ENCODE measurements around the gene PPP3CA.

DNA sequence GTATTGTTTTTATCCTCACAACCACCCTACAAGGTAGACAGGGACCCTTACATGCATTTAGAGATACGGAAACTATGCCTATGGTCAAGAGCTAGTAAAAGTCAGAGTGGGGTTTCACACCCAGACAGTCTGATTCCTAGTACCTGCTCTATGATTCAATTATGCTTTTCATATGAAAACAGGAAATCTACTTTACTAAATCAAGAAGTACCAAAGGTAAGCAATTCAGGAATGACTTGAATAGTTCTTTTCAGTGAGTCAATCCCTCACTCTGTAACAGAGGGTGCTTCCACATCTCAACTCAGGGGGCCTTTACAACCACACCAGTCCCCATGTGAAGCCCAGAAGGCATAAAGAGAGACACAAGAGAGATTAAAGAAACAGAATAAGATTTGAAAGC is 191.4 kb downstream of the PPP3CA start:
- TF ChIP-seq, protein P1, sequence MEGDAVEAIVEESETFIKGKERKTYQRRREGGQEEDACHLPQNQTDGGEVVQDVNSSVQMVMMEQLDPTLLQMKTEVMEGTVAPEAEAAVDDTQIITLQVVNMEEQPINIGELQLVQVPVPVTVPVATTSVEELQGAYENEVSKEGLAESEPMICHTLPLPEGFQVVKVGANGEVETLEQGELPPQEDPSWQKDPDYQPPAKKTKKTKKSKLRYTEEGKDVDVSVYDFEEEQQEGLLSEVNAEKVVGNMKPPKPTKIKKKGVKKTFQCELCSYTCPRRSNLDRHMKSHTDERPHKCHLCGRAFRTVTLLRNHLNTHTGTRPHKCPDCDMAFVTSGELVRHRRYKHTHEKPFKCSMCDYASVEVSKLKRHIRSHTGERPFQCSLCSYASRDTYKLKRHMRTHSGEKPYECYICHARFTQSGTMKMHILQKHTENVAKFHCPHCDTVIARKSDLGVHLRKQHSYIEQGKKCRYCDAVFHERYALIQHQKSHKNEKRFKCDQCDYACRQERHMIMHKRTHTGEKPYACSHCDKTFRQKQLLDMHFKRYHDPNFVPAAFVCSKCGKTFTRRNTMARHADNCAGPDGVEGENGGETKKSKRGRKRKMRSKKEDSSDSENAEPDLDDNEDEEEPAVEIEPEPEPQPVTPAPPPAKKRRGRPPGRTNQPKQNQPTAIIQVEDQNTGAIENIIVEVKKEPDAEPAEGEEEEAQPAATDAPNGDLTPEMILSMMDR (IDR thresholded peaks at IDR 0.05), result no peak
- no peak for TF ChIP-seq POLR2A (IDR thresholded peaks at IDR 0.05)
